NK-92 treated with Interleukin-12 subunit alpha and Interleukin-12 subunit beta, amount 100 ng/mL, for 24 hours (cell line): Measurements from ENCODE around the gene HOXB1.
"Not testable (repeated sequence)": the region's sequence is repeated elsewhere in the genome, so short reads cannot be mapped to it uniquely, and the experiment has no call there.

ENCODE experiments used
- DNase-seq: peaks from one replicate; lab custom pipeline; 2025; lab: John Stamatoyannopoulos, UW

HOXB1 gene

GRCh38 chr17:48543107-48543853, 12.5 kb upstream of the HOXB1 start:
- DNase-seq = peak; percentile 85

GRCh38 chr17:48542698-48543106, 11.9 kb upstream of the HOXB1 start:
- DNase-seq = no peak

GRCh38 chr17:48542114-48542656, 11.4 kb upstream of the HOXB1 start:
- peak; percentile 34 for DNase-seq

DNA sequence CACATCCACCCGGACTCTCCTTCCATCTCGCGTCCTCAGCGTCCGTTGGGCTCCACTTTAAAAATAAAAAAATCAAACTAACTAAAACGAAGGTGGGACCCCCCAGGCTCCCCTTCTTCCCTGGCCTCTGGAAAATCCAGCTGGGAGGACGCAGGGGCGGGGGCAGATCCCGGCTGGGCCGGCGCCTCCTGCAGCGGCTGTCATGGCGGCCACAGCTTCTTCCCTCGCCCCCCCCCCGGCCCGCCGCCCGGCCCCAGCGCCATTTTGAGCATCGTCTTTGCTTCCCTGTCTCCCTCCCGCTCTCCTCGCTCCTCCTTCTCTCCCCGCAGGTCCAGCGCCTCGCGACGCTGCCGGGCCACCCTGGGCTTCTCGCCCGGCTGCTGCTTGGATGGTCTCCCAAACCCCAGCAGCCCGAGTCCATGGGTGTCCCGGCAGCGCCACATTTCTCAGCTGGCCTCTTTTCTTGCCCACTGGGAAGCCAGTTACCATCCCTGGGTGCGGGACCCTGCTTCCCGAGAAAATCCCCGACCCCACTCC, 10.8 kb upstream of the HOXB1 start:
- DNase-seq = peak; percentile 48

- DNase-seq = no peak
Measured at GRCh38 chr17:48541036-48541576, 10.3 kb upstream of the HOXB1 start.

- DNase-seq = no peak
Measured at GRCh38 chr17:48540213-48540612, 9.4 kb upstream of the HOXB1 start.

GRCh38 chr17:48539177-48539576, 8.4 kb upstream of the HOXB1 start:
- no peak for DNase-seq

DNA sequence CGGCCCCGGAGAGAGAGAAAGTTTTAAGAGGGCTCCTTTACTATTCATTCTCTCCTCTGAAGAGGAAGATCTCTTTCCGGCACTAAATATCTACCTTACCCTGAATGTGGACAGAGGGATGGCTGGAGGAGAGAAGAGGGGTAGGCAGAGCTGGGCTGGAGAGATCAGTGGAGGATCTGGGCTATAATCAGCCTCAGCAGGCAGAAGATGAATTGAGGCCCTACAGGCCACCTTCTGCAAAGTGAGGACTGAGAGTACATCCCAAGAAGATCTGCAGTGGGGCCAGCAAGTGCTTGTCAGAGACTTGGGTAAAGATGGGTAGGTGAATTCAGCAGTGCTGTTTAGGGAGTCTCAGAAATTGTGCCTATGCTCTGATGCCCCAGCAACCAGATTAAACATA, 6.5 kb upstream of the HOXB1 start:
- DNase-seq = no peak

GRCh38 chr17:48535793-48536559, 5.2 kb upstream of the HOXB1 start:
- DNase-seq = not testable (repeated sequence)

DNA sequence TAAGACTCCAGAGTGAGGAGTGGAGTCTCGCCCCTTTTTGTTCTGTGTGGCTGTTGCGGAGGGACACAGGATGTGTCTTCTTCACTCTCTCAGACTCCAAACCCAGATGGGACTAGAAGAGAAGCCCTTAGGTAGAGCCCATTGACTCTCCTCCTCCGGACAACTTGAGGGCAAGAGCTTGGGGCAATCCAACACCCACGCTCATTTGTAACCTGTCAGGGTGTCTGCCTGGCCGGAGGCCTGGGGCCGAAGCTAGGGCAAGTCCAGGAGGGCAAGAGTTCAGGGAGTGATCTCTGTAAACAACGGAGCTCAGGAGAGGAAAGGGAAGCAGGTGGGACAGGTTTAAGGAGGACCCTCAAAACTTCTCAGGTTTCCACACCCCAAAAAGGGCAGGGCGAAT, 1.4 kb upstream of the HOXB1 start:
- DNase-seq = no peak

GRCh38 chr17:48530208-48530886, 464 bp downstream of the HOXB1 start:
- no peak for DNase-seq

GRCh38 chr17:48529683-48530009, 1.2 kb downstream of the HOXB1 start:
- DNase-seq = no peak

DNA sequence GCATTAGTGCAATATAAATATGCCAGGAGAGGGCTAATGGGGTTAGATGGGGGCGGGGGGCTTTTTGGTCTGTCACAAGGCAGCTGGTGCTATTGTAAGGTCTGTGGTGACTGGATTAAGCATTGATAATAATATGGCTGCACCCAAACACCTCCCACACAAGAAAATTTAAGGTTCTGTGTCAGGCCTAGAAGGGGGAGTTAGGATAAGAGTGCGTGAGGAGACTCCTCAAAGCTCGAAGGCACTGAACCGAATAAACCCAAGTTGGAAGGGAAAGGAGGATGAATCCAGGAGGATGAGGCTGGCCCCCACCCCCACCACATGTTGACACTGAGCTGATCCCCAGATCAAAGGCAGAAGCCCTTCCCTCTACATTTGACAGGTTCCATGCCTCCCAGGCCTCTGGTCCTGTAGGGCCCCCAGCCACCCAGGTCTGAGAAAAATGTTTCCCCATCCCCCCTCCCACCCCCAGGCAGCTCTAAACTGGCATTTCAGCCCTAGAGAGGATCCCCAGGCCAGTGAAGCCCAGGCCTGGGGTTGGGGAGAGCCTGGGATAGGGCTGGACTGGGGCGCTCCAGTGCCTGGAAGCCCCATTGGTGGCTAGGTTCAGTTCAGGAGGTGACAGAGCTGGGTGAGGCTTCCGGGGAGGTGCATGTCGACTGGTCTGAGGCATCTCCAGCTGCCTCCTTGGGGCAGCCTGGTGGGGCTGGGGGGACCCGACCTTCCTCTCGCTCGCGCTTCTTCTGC, 1.7 kb downstream of the HOXB1 start:
- no peak for DNase-seq

DNA sequence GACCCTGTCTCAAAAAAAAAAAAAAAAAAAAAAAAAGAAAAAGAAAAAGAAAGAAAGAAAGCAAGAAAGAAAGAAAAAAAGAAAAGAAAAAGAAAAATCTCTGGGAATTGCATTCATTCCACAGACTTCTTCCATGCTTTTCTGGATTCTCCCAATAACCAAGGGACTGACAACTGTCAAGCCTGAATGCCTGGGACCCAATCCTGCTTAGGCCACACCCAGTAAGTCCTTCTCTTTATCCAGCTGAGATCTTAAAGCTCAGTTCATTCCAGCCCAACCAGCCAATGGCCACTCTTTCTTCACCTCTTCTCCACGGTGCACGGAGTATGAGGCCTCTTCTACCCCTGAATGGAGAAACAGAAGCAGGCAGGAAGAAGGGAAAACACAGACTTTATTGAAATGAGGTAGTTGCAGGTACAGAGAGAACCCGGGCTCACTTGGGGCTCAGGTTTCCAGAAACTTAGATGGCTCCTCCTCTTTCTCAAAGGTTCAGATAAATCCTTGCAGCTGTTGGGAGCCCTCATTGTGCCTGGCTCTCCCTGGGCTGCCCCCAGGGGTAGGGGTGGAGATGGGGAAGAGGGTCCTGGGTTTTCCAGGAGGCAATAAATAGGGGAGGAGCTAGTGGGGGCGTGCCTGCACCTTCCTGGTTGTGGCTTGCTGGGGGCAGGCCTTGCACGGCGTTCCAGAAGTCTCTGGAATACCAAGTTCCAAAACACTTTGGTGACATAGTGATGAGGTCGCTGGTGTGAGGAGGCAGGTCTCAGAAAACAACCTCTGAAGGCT, 2.5 kb downstream of the HOXB1 start:
- no peak for DNase-seq

DNA sequence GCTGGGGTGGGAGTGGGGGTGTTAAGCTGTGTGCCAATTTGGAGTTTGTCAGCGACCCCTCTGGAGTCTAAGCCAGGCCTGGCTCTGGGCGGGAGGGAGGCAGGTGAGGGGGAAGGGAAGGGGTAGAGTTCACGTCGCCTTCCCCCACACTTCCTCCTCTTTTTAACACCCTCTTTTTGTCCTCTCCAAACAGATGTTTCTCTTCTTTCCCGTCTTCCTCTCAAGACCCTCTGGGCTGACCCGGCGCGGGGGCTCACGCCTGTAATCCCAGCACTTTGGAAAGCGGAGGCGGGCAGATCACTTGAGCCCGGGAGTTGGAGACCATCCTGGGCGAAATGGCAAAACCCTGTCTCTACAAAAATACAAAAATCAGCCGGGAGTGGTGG, 3.3 kb downstream of the HOXB1 start:
- DNase-seq = no peak

DNA sequence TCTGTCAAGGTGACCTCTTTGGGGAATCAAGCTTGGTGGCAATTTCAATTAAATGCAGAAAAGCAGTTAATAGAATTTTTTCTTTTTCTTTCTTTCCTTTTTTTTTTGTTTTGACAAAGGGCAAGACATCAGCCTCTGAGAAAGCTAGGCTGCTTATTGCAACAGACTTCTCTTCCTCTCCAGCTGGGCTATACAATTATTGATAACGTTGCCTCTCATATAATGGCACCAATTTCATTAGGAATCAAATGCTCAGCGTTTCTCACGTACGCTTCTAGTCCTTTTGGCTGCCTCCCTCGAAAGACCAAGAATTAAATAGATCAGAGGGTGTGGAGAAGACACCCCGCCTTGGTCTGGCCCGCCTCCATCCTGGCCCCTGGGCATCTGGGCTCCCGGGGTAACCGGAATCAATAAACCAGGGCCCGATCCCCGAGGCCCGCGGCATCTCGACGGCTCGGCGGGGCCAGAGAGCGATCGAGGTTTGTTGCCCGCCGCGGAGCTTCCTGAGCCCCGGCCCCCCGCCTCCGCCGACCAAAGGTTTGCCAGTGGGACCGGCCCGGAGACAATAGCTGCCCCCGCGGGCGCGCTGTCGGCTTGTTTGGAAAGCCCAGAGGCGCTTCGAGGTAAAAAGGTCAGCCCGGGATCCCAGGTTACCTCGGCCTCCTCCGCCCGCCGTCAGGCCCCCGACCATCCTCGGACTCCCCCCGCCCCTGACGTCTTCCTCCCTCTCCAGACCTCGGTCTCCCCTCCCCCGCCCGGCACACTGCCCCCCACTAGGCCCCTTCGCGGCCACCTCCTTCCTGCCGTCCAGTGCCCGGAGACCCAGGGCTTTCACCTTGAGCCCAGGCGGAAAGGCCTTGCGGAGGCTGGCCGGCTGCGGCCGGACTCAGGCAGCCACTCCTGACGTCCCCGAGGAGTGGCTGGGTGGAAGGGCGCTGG, 3.9 kb downstream of the HOXB1 start:
- no peak for DNase-seq

DNA sequence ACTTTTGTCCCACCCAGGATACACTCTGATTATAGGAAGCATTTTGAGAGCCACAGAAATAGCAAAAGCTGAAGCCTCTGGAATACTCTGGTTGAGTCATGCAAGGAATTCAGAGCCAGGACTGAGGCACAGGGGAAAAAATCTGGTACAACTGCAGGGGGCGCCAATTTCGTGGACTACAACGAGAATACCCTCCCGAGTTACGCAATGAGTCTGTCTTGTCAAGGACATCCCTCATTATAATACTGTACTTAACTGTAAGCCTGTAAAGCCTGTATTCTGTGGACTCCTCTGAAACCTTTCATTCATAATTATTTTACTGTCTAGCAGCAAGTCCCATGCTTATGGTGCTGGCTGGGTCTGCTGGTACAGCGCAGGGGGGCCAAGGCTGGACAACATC, 7.8 kb downstream of the HOXB1 start:
- DNase-seq = no peak

GRCh38 chr17:48522031-48522653, 8.7 kb downstream of the HOXB1 start:
- DNase-seq = no peak

DNA sequence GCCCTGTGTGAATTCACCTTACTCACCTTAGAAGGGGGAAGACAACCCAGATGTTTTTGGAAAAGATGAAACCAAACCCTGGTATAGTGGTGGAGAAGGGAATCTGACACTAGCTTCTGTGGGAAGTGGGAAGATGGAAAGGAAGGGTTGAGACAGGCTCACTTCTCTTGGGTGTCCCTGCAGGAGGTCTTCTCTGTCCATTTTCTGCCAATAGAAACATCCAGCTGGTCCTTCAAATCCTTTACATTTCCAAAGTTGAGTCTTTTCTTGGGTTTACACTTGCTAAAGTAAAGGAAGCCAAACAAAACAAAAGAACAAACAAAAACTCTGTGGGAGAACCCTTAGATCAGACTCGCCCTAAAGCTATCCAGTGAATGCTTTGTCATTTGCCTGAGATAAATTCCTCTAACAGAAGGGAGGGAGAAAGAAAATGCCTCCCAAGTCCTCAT, 10.2 kb downstream of the HOXB1 start:
- DNase-seq = no peak
